ENCODE results near the gene BSN. TPM values are rescaled to one million over a fixed set of nuclear protein-coding genes. Genes with fewer than 3 reads are reported as not detected.

The BSN gene
- total RNA-seq, 1 donor from 2014 or later, result 0.92 TPM

DNA sequence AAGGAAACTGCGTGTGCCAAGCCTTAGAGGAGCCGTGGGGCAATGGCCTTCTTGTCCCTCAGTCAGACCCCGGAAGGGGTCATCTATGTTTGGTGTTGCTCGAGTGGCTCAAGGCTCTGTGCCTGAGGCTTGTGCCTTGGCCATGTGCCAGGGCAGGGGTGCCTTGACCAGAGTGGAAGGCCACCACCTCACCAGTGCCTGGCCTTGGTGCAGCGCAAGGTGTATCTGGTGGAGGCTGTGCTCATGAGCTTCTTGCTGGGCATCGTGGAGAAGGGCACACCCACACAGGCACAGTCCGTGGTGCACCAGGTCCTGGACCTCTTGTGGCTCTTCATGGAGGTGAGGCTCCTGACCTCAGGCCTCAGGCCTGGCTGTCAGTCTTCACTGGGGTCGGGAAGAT is 145.7 kb downstream of the BSN start:
- DNase-seq (ENCODE audit: low read depth), result no peak
- Histone ChIP-seq H3K36me3 (ENCODE audit: control insufficient read depth, insufficient read depth, low read length) (peaks cover 3% of the 10 kb centered on the region), H3K27me3 (ENCODE audit: control insufficient read depth, insufficient read depth, low read length) (no peaks in the 10 kb centered on the region), H3K4me3 (ENCODE audit: low read depth, low read length) (no peak overlapping the region)
- TF ChIP-seq CTCF (IDR thresholded peaks at IDR 0.05; ENCODE audit: insufficient read depth, low read length, poor library complexity, severe bottlenecking), result no peak

DNA sequence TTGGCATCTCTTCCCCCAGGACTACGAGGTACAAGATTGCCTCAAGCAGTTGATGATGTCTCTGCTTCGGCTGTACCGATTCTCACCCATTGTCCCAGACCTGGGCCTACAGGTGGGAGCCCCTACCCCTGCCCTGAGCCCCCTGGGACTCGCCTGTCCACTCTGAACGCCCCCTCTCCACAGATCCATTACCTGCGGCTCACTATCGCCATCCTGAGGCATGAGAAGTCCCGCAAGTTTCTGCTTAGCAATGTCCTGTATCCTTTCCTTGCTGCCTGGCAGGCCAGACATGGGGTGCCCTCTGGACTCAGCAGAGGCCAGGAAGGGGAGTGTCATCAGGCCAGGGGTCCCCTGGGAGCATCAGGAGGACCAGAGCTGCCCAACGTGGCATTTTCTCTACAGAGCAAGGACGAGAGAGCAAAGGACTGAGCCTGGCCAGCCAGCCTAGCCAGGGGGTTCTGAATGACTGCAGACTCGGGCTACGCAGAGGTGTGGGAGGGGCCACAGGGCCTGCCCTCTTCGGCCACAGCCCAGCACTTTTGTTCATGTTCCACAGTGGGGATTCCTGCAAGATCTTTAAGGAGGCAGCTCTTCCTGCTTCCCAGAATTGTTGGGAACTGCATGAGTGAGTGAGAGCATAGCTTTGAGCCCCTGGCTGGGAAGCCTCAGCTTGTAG is 146.3 kb downstream of the BSN start:
- H3K27me3 ChIP-seq (ENCODE audit: control insufficient read depth, insufficient read depth, low read length), result no peaks in the 10 kb centered on the region
- DNase-seq (ENCODE audit: low read depth), result no peak
- peak; percentile 18 for TF ChIP-seq CTCF (IDR thresholded peaks at IDR 0.05; ENCODE audit: insufficient read depth, low read length, poor library complexity, severe bottlenecking)
- H3K4me3 ChIP-seq (ENCODE audit: low read depth, low read length), result no peak overlapping the region
- peaks cover 3% of the 10 kb centered on the region for H3K36me3 ChIP-seq (ENCODE audit: control insufficient read depth, insufficient read depth, low read length)

GRCh38 chr3:49701388-49702077 is 147.3 kb downstream of the BSN start:
- peak; percentile 62 for TF ChIP-seq CTCF (IDR thresholded peaks at IDR 0.05; ENCODE audit: insufficient read depth, low read length, poor library complexity, severe bottlenecking)
- H3K36me3 ChIP-seq (ENCODE audit: control insufficient read depth, insufficient read depth, low read length), result peaks cover 3% of the 10 kb centered on the region
- no peak for DNase-seq (ENCODE audit: low read depth)

GRCh38 chr3:49702672-49703071 is 148.4 kb downstream of the BSN start:
- Histone ChIP-seq H3K36me3 (ENCODE audit: control insufficient read depth, insufficient read depth, low read length) (peaks cover 3% of the 10 kb centered on the region), H3K27me3 (ENCODE audit: control insufficient read depth, insufficient read depth, low read length) (no peaks in the 10 kb centered on the region), H3K4me3 (ENCODE audit: low read depth, low read length) (no peak overlapping the region)
- TF ChIP-seq CTCF (IDR thresholded peaks at IDR 0.05; ENCODE audit: insufficient read depth, low read length, poor library complexity, severe bottlenecking), result no peak
- no peak for DNase-seq (ENCODE audit: low read depth)

More at GRCh38 chr3:49701388-49702077, 147.3 kb downstream of the BSN start:
- no peak overlapping the region for H3K4me3 ChIP-seq (ENCODE audit: low read depth, low read length)
- no peaks in the 10 kb centered on the region for H3K27me3 ChIP-seq (ENCODE audit: control insufficient read depth, insufficient read depth, low read length)

GRCh38 chr3:49703443-49703927 is 149.2 kb downstream of the BSN start:
- H3K4me3 ChIP-seq (ENCODE audit: low read depth, low read length), result no peak overlapping the region
- H3K27me3 ChIP-seq (ENCODE audit: control insufficient read depth, insufficient read depth, low read length), result no peaks in the 10 kb centered on the region
- peak; percentile 87 for TF ChIP-seq CTCF (IDR thresholded peaks at IDR 0.05; ENCODE audit: insufficient read depth, low read length, poor library complexity, severe bottlenecking)
- peaks cover 3% of the 10 kb centered on the region for H3K36me3 ChIP-seq (ENCODE audit: control insufficient read depth, insufficient read depth, low read length)
- no peak for DNase-seq (ENCODE audit: low read depth)

Measured in kidney epithelial cell (primary cell).